Memory B cell (primary cell): ENCODE data around the gene ZNF432.
"Not testable (repeated sequence)": the region's sequence is repeated elsewhere in the genome, so short reads cannot be mapped to it uniquely, and the experiment has no call there.

Experiments used
- ATAC-seq: fragments of 150-1000 bp; cut with Tn5 transposase; 2 replicates; pipeline ENCODE4 v1.10.0; 2021; ENCODE audit warnings: low read depth, mild to moderate bottlenecking, moderate library complexity
- DNase-seq, 2 donors: peaks; one replicate each; pipeline ENCODE4 v3.0.0; 2022; ENCODE audit warnings: low spot score in 2 of 2
- H3K27ac Mint-ChIP-seq: one replicate; pipeline ENCODE4 v1.8.0; 2022; ENCODE audit warnings: mild to moderate bottlenecking, moderate library complexity, mixed read lengths
- H3K27me3 Mint-ChIP-seq: one replicate; pipeline ENCODE4 v1.8.0; 2022; ENCODE audit warnings: mixed read lengths
- H3K36me3 Mint-ChIP-seq: one replicate; pipeline ENCODE4 v1.8.0; 2022; ENCODE audit warnings: mild to moderate bottlenecking, mixed read lengths
- H3K4me1 Mint-ChIP-seq: one replicate; pipeline ENCODE4 v1.8.0; 2022; ENCODE audit warnings: mixed read lengths
- H3K4me3 Mint-ChIP-seq: one replicate; pipeline ENCODE4 v1.8.0; 2022; ENCODE audit warnings: mild to moderate bottlenecking, moderate library complexity, mixed read lengths
- H3K9me3 Mint-ChIP-seq: one replicate; pipeline ENCODE4 v1.8.0; 2022; ENCODE audit warnings: mixed read lengths

The ZNF432 gene

GRCh38 chr19:52048555-52049501, at the start of gene ZNF432:
ZNF432 (minus strand) TSS chr19:52048838; CDS start chr19:52046868, 1,970 bp downstream.
- ATAC-seq: peak; percentile 84
- Mint-ChIP-seq H3K4me1 (peaks cover 8% of the 10 kb centered on the region), H3K27me3 (no peaks in the 10 kb centered on the region), H3K4me3 (peak within 1 kb of the TSS; percentile 99), H3K9me3 (peaks cover 16% of the 10 kb centered on the region), H3K27ac (peak within 1 kb of the TSS; percentile 98), H3K36me3 (peaks cover 32% of the 10 kb centered on the region)
- peak; percentile 79 to 87 for DNase-seq

- peaks cover 18% of the 10 kb centered on the region for H3K4me1 Mint-ChIP-seq
- H3K36me3 Mint-ChIP-seq: peaks cover 30% of the 10 kb centered on the region
- H3K4me3 Mint-ChIP-seq: peak overlapping the region; percentile 93
- H3K27me3 Mint-ChIP-seq, ATAC-seq, H3K27ac Mint-ChIP-seq, DNase-seq: not testable (repeated sequence)
- peaks cover 11% of the 10 kb centered on the region for H3K9me3 Mint-ChIP-seq
Observed at GRCh38 chr19:52096416-52096815, 47.8 kb upstream of the ZNF432 start.

- H3K36me3 Mint-ChIP-seq: peaks cover 37% of the 10 kb centered on the region
- peak within 1 kb of the TSS; percentile 93 for H3K4me3 Mint-ChIP-seq
- H3K27ac Mint-ChIP-seq: peak within 1 kb of the TSS; percentile 95
- ATAC-seq (peak; percentile 98), DNase-seq (peak; percentile 79 to 82)
- peaks cover 18% of the 10 kb centered on the region for H3K4me1 Mint-ChIP-seq
- H3K27me3 Mint-ChIP-seq: no peaks in the 10 kb centered on the region
- H3K9me3 Mint-ChIP-seq: peaks cover 15% of the 10 kb centered on the region
Observed at GRCh38 chr19:52095172-52096014, 46.8 kb upstream of the ZNF432 start, which contains the start of gene ZNF841. ZNF841 (minus strand) TSS chr19:52095765; CDS start chr19:52084801, 10,964 bp downstream.

GRCh38 chr19:52094526-52095130, 46.0 kb upstream of the ZNF432 start:
- Mint-ChIP-seq H3K36me3 (peaks cover 45% of the 10 kb centered on the region), H3K4me1 (peaks cover 18% of the 10 kb centered on the region), H3K9me3 (peaks cover 17% of the 10 kb centered on the region), H3K4me3 (peak overlapping the region; percentile 93), H3K27me3 (no peaks in the 10 kb centered on the region), H3K27ac (peak overlapping the region; percentile 95)
- no peak for DNase-seq
- ATAC-seq: no peak

- ATAC-seq: no peak
- H3K4me1 Mint-ChIP-seq: no peaks in the 10 kb centered on the region
- H3K9me3 Mint-ChIP-seq: peaks cover 29% of the 10 kb centered on the region
- H3K27ac Mint-ChIP-seq: no peak overlapping the region
- H3K36me3 Mint-ChIP-seq: peaks cover 83% of the 10 kb centered on the region
- H3K27me3 Mint-ChIP-seq: no peaks in the 10 kb centered on the region
- no peak overlapping the region for H3K4me3 Mint-ChIP-seq
- DNase-seq: no peak
Observed at GRCh38 chr19:52086481-52086880, 37.8 kb upstream of the ZNF432 start.

GRCh38 chr19:52070496-52070895, 21.9 kb upstream of the ZNF432 start:
- H3K27me3 Mint-ChIP-seq: no peaks in the 10 kb centered on the region
- no peak for DNase-seq
- no peaks in the 10 kb centered on the region for H3K4me1 Mint-ChIP-seq
- H3K36me3 Mint-ChIP-seq: peaks cover 85% of the 10 kb centered on the region
- H3K27ac Mint-ChIP-seq: no peak overlapping the region
- ATAC-seq: no peak
- no peak overlapping the region for H3K4me3 Mint-ChIP-seq
- H3K9me3 Mint-ChIP-seq: peaks cover 29% of the 10 kb centered on the region

GRCh38 chr19:52069653-52070052, 21.0 kb upstream of the ZNF432 start:
- Mint-ChIP-seq H3K27ac (no peak overlapping the region), H3K27me3 (no peaks in the 10 kb centered on the region), H3K4me1 (no peaks in the 10 kb centered on the region), H3K4me3 (no peak overlapping the region), H3K9me3 (peaks cover 27% of the 10 kb centered on the region), H3K36me3 (peaks cover 82% of the 10 kb centered on the region)
- ATAC-seq (no peak), DNase-seq (no peak)

- Mint-ChIP-seq H3K27ac (no peak overlapping the region), H3K36me3 (peaks cover 62% of the 10 kb centered on the region), H3K4me3 (no peak overlapping the region), H3K27me3 (no peaks in the 10 kb centered on the region), H3K9me3 (peaks cover 22% of the 10 kb centered on the region), H3K4me1 (no peaks in the 10 kb centered on the region)
- ATAC-seq (no peak), DNase-seq (no peak)
Observed at GRCh38 chr19:52066258-52066863, 17.7 kb upstream of the ZNF432 start.

GRCh38 chr19:52065399-52065798, 16.8 kb upstream of the ZNF432 start:
- peaks cover 56% of the 10 kb centered on the region for H3K36me3 Mint-ChIP-seq
- no peak for ATAC-seq
- no peaks in the 10 kb centered on the region for H3K27me3 Mint-ChIP-seq
- H3K4me3 Mint-ChIP-seq: no peak overlapping the region
- H3K4me1 Mint-ChIP-seq: no peaks in the 10 kb centered on the region
- no peak overlapping the region for H3K27ac Mint-ChIP-seq
- DNase-seq: no peak
- H3K9me3 Mint-ChIP-seq: peaks cover 20% of the 10 kb centered on the region

- Mint-ChIP-seq H3K36me3 (peaks cover 29% of the 10 kb centered on the region), H3K9me3 (peaks cover 31% of the 10 kb centered on the region)
- ATAC-seq, H3K4me1 Mint-ChIP-seq, H3K4me3 Mint-ChIP-seq, H3K27ac Mint-ChIP-seq, DNase-seq, H3K27me3 Mint-ChIP-seq: not testable (repeated sequence)
Observed at GRCh38 chr19:52056480-52056879, 7.8 kb upstream of the ZNF432 start.

GRCh38 chr19:52051736-52052135, 3.1 kb upstream of the ZNF432 start:
- H3K27me3 Mint-ChIP-seq, H3K27ac Mint-ChIP-seq, ATAC-seq, H3K4me1 Mint-ChIP-seq, H3K4me3 Mint-ChIP-seq, DNase-seq: not testable (repeated sequence)
- Mint-ChIP-seq H3K9me3 (peaks cover 23% of the 10 kb centered on the region), H3K36me3 (peaks cover 31% of the 10 kb centered on the region)

- Mint-ChIP-seq H3K27ac (no peak overlapping the region), H3K27me3 (no peaks in the 10 kb centered on the region), H3K4me3 (no peak overlapping the region), H3K4me1 (no peaks in the 10 kb centered on the region), H3K9me3 (peaks cover 23% of the 10 kb centered on the region), H3K36me3 (peaks cover 68% of the 10 kb centered on the region)
- ATAC-seq: no peak
- DNase-seq: no peak
Observed at GRCh38 chr19:52039169-52039568, 9.5 kb downstream of the ZNF432 start.

- peaks cover 48% of the 10 kb centered on the region for H3K36me3 Mint-ChIP-seq
- no peaks in the 10 kb centered on the region for H3K4me1 Mint-ChIP-seq
- H3K9me3 Mint-ChIP-seq: peaks cover 16% of the 10 kb centered on the region
- no peak for ATAC-seq
- H3K27me3 Mint-ChIP-seq: no peaks in the 10 kb centered on the region
- H3K27ac Mint-ChIP-seq: no peak overlapping the region
- no peak for DNase-seq
- H3K4me3 Mint-ChIP-seq: no peak overlapping the region
Observed at GRCh38 chr19:52034051-52034728, 14.4 kb downstream of the ZNF432 start.
